ENCODE data around the gene C19orf38. TPM values are rescaled to one million over a fixed set of nuclear protein-coding genes. Genes with fewer than 3 reads are reported as not detected.

Gene C19orf38
- total and polyA plus RNA-seq, 9 of the 15 experiments (the other 6 are each of a cell fraction or from before 2014, with no cell fraction given): 0.14 to 0.18 TPM; not detected in 7

DNA sequence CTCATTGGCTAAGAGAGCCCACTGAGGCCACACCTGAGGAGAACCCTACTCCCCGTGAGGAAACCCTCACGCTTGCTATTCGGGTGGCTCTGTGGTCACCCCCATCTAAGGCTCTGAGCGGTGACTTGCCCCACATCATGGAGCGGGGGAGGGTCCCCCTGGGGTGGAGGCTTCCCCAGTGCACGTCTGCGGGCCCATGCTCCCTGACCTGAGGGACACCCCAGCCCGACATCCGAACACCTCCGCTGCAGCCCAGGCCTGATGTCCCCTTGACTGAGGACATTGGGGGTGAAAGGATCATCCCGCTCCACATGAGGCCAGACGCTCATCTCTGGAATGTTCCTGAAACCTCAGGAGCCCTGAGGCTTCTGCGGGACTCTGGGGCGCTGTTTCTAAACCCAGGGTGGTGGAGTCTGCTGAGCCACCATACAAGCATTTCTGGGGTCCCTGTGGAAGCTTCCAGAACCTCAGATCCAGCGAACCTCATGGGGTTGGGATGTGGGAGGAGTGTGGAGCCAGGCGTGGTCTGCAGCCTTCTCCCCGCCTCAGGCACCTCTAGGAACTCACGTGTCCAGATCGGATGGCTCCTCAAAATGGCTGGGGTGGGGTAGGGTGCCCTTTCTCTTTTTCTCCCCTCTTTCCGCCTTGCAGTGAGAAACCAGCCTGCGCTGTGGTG lies 32.1 kb upstream of the C19orf38 start:
- intact Hi-C loops (cut with micrococcal nuclease): no loop called here
- CTCF ChIA-PET (ENCODE audit: low intra/inter-chr PET ratio): no interaction called here
- Histone ChIP-seq H3K4me2 (ENCODE audit: insufficient read depth, low read length) (no peak overlapping the region), H3K4me3 (no peak overlapping the region), H3K9me3 (replicated peaks; ENCODE audit: control insufficient read depth, insufficient read depth, low read depth, low read length) (no peaks in the 10 kb centered on the region), H3K36me3 (ENCODE audit: control insufficient read depth, insufficient read depth, low read length) (peaks cover 88% of the 10 kb centered on the region; the same call in 2 of the 3 replicates), H3K4me1 (replicated peaks in 1 of 2; ENCODE audit: control insufficient read depth in 2 of 2, insufficient read depth in 2 of 2, low read length in 2 of 2) (peaks cover 35 to 80% of the 10 kb centered on the region in 2 experiments), H4K20me1 (replicated peaks; ENCODE audit: control insufficient read depth, insufficient read depth, low read length) (peaks cover 7% of the 10 kb centered on the region; the same call in 1 of the 2 replicates), H2AFZ (ENCODE audit: low read depth, low read length) (no peak overlapping the region), H3K27ac (ENCODE audit: extremely low read depth, low read depth, low read length) (no peak overlapping the region; the same call in 2 of the 3 replicates), H3K9ac (ENCODE audit: insufficient read depth in 1 of 2, low read depth in 2 of 2, low read length in 2 of 2) (peak overlapping the region in 1 of 2 experiments; percentile 56; a peak in 2 of 4 replicates), H3K79me2 (ENCODE audit: control insufficient read depth, insufficient read depth, low read length) (peaks cover 8% of the 10 kb centered on the region; the same call in 2 of the 3 replicates), H3K27me3 (ENCODE audit: control insufficient read depth in 2 of 2, insufficient read depth in 2 of 2, low read length in 2 of 2) (no peaks in the 10 kb centered on the region), H3K9me1 (ENCODE audit: control insufficient read depth, insufficient read depth, low read length) (no peaks in the 10 kb centered on the region)
- 89% methylated on average over 20 of the region's 21 CpGs for WGBS (ENCODE audit: insufficient coverage, low coverage, missing lambda C conversion rate)
- FAIRE-seq (no peak), ATAC-seq (no peak), DNase-seq (ENCODE audit: extremely low read depth in 1 of 4, low spot score in 3 of 4) (no peak)
- BruUV-seq (replicated peaks): no TSS peak
- POLR2A ChIA-PET: interaction anchor here (0.6 to 1.0 kb wide), 2 partner anchors 9 to 28 kb away, joined by 3 read pairs; no protein-coding TSS in a partner anchor
- in situ Hi-C loops (cut with MboI): no loop called here
- TF ChIP-seq OTX1 (CRISPR knock-in tag; IDR thresholded peaks at IDR 0.05) (no peak), ETS2 (tag; IDR thresholded peaks at IDR 0.05; ENCODE audit: borderline replicate concordance, poor library complexity, severe bottlenecking) (no peak), NCOA2 (IDR thresholded peaks at IDR 0.05; ENCODE audit: partially characterized antibody in 2 of 2) (no peak), SIN3B (IDR thresholded peaks at IDR 0.05; ENCODE audit: low read depth) (no peak), POLR2G (IDR thresholded peaks at IDR 0.05; ENCODE audit: low read depth, low read length) (peak; percentile 42), PURB (CRISPR knock-in tag; IDR thresholded peaks at IDR 0.05; ENCODE audit: low read depth) (no peak), ZNF140 (CRISPR knock-in tag; IDR thresholded peaks at IDR 0.05) (no peak), ZNF384 (IDR thresholded peaks at IDR 0.05; ENCODE audit: low read depth, low read length) (no peak)

All from K562 (cell line).